GM19035 (cell line): ENCODE results near the gene LYPD5.

ENCODE experiments used
- ATAC-seq: cut with Tn5 transposase; IDR thresholded peaks from one replicate; pipeline ENCODE4 v1.9.1; 2021; ENCODE audit not compliant: unreplicated experiment

LYPD5 gene

DNA sequence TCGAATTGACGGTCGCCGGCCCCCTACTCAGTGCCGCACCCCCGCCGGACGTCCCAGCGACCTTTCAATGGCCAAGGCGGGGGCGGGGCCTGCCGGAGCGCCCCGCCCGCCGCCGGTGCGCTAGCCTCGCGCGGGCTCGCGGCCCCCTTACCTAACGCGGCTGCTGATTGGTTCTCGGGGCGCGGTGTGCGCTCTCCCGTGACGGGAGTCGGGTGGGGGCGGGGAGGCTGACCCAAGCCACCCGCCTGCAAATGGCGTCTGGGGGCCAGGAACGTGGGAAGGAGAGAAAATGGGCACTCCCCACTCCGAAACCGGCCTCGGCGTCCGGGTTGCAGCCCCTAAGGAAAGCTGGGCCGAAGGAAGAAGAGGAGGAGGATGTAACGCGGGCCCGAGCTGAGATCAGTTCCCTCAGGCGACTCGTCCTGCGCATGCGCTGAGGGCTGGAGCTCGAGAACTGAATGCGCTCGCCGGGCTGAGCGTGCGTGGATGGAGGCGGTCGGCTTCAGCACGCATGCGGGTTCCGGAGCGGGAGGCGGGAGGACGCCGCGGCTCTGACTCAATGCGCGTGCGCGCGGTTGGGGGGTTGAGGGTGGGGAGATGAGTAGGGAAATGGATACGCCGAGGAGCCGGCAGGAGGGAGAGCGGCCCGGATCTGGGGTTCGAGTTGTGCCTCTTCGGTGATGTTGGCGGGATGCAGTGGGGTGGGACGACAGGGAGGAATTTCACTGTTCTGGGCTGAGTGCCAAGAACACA lies 47.6 kb downstream of the LYPD5 start, which contains the start of gene SMG9:
SMG9 (minus strand) TSS at position 460 of the 753 bp plus-strand sequence. CDS start 4,221 bp downstream, outside the sequence.
- peak; percentile 59 for ATAC-seq

GRCh38 chr19:43754253-43754502 lies 48.1 kb downstream of the LYPD5 start:
- ATAC-seq: no peak

- no peak for ATAC-seq
Observed at GRCh38 chr19:43752287-43752875, 49.9 kb downstream of the LYPD5 start.

DNA sequence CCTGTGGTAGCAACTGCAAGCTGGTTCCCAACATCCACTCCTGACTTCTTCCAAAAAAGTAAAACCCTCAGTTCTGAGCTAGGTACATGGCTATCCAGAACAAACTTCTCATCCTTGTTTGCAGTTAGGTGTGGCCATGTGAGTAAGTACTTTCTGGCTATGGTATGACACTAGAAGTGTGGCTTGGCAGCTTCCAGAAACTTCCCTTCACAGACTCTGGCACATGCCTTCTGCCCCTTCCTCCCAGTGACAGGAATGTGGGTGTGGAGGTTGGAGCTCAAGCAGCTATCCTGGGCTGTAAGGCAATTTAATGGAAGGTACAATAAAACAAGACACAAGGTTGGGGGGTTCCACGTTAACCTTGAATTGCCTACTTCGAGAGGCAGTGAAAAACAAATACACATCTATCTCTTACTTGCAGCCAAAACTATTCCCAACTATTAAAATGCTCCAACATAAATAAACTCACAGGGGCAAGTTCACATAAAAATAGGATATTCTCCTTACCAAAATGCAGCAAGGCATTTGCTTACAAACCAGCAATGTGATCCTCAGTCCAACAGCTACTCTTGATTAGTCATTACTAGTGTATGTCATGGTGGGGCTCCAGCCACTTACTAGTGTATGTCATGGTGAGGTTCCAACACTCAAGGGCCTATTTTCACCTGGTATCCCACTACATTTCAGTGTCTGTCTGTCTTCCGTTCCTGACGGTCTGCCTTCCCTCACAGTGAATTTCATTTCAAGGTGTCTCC lies 50.6 kb downstream of the LYPD5 start:
- no peak for ATAC-seq

DNA sequence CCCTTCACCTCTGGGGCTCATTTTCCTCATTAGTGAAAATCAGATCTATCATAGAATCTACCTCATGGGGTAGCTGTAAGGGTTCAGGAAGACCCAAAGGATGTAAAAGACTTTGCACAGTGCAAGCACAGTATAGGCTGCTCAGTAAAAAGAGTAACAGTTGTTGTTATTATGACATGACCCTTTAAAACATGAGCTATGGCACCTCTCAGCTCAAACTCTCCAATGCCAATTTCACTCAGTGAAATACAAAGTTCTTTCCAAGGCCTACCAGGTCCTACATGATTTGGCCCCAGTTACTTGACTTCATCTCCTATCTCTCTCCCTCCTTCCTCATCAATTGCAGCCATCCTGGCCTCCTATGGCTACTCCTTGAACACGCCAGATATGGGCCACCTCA lies 52.3 kb downstream of the LYPD5 start:
- no peak for ATAC-seq

GRCh38 chr19:43749152-43749551 lies 53.1 kb downstream of the LYPD5 start:
- ATAC-seq: no peak

- no peak for ATAC-seq
Observed at GRCh38 chr19:43748685-43749084, 53.6 kb downstream of the LYPD5 start.

DNA sequence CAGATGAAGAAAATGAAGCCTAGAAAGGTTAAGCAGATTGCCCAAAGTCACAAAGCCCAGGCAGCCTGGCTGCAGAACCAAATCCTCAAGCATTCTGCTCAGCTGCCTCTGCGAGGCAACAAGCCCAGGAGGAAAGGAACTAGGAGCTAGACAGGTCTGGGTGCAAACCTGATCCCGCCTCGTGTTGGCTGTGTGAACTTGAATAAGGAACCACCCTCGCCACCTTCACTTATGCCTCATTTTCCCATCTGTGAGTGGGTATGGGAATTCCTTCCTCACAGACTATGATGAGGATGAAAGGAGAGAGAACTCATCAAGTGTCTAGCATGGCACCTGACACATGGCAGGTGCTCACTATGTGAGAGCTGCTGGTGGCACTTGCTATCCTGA lies 54.0 kb downstream of the LYPD5 start:
- no peak for ATAC-seq

GRCh38 chr19:43747557-43748204 lies 54.6 kb downstream of the LYPD5 start:
- no peak for ATAC-seq
